NCI-H2196 treated with DMSO at 0.1 percent for 48 hours (cell line): ENCODE measurements around the gene NHLRC1.
A peak's percentile ranks its signal among the peaks of the same experiment; 100 is the strongest.
"Not testable (repeated sequence)": the region's sequence is repeated elsewhere in the genome, so short reads cannot be mapped to it uniquely, and the experiment has no call there.

Experiments
- DNase-seq: peaks from one replicate; lab custom pipeline; 2025; ENCODE audit not compliant: unreplicated experiment; lab: John Stamatoyannopoulos, UW

NHLRC1 gene

DNA sequence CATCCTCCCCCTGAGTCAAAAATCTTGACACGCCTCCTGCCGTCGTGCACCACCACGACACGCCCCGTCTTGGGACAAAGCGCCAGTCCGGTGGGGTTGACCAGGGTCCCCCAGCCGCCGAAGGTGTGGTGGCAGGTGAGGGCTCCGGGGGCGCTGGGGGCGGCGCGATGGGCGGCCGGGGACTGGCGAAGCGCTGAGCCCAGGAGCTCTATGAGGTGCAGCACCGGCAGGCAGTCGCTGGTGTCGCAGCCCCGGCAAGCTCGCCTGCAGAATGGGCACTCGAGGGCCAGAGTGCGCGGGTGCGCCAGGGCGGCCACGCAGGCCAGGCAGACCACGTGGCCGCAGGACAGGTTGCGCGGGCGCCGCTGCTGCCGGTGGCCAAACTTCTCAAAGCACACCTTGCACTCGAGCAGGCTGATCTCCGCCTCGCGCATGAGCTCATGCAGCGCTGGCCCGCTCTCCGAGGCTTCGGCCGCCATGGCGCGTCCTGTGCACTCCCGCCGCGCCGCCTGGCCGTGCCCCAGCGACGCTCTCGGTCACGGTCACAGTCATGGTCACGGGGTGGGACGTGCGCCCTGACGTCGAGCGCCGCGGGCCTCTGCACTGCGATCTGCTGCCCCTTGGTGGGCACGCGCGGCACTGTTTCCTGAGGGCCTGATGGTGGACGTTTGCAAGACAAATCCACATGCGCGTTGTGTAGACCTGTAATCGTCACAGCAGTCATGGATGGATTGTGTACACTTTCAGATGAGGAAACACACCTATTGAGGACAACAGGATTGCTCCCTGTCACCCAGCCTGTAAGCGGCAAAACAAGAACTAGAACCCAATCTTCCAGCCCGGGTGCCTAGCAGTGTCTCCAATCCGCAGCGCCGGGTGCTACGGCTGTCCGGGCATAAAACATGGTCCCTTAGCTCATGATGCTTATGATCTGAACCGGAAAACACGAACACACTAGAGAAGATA, at the start of gene NHLRC1:
NHLRC1 (minus strand) TSS at position 550 of the 966 bp plus-strand sequence; CDS start at position 479, 71 bp downstream.
- peak; percentile 79 for DNase-seq

DNA sequence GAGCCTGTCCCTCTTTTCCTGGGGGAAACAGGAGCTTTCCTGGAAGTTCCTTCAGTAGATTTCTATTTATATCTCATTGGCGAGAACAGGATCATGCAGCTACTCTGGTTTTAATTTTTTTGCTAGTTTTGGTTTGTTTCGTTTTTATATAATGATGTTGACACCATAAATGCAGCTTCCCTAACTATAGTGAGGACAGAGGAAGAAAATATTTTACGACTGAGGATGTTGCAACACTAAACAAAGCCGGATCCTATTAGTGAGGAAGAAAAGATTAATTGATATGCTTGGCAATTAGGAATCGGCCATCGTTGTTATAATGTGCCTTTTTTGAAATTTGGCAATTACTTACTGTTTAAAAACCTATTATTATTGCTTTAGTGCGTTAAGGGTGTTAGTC, 49.4 kb upstream of the NHLRC1 start:
- DNase-seq, result no peak

DNA sequence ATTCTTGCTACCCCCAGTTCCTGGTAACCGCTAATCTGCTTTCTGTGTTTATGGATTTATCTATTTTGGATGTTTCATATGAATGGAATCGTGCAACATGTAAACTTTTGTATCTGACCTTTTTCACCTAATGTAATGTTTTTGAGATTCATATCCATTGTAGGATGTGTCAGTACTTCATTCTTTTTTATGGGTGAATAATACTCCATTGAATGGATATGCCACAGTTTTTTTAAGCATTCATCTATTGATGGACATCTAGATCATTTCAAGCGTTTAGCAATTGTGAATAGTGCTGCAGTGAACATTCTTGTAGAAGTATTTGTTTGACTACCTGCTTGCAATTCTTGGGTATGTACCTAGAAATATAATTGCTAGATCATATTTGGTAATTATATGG, 45.8 kb upstream of the NHLRC1 start:
- no peak for DNase-seq

DNA sequence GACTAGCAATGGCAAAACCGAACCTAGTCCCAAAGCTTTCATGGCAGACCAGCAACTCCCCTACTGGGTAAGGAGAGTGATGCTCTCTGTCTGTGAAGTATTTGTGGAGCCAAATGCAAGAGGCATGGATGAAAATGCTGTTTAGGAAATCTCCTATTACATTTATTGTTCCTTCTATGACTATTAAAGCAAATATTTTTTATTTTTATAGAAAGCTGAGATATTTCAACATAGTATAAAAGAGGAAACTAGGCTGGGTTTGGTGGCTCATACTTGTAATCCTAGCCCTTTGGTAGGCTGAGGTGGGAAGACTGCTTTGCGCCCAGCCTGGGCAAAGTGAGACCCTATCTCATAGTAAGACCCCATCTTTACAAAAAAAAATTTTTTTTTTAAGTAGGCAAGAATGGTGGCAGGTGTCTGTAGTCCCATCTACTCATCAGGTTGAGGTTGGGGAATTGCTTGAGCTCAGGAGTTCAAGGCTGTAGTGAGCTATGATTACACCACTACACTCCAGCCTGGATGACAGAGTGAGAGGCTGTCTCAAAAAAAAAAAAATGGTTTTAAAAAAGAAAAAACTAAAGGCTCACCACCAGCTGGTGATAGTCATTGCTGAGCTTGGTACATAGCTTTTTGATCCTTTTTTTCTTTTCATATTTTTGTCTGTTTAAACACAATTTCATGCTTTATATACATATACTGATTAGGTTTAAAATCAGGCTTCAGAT, 44.0 kb upstream of the NHLRC1 start:
- no peak for DNase-seq

GRCh38 chr6:18165751-18166150, 43.3 kb upstream of the NHLRC1 start:
- DNase-seq, result no peak

DNA sequence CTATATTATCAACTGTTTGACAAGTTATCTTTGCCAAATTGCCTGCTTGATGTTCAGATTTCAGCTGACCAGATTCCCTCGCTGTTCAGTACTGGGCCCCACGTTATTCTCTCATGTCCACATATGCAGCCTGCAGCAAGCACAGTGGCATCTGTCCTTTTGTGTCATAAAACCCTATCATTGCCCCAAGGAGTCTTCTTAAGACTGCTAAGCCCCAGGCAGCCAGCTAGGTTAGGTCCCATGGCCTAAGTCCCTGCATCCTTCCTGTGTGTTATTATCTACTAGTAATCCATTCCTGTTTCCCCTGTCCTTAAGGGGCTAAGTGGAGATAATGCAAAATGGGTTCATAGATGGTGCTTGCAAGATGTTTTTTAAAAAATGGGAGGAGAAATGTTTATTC, 39.9 kb upstream of the NHLRC1 start:
- no peak for DNase-seq

GRCh38 chr6:18161431-18161830, 39.0 kb upstream of the NHLRC1 start:
- no peak for DNase-seq

DNA sequence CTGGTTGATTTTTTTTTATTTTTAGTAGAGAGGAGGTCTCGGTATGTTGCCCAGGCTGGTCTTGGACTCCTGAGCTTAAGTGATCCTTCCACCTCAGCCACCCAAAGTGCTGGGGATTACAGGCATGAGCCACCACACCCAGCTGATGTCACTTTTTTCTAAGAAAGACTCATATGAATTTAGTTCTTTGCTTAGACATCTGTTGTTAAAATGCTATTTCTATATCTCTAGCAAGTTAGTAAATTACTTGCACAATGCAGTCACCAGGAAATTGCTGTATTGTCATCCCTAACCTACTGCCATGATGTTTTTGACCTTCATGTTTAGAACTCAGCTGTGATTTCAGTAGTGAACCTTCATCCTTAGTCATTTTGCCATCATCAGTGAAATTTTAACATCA, 38.4 kb upstream of the NHLRC1 start:
- no peak for DNase-seq

DNA sequence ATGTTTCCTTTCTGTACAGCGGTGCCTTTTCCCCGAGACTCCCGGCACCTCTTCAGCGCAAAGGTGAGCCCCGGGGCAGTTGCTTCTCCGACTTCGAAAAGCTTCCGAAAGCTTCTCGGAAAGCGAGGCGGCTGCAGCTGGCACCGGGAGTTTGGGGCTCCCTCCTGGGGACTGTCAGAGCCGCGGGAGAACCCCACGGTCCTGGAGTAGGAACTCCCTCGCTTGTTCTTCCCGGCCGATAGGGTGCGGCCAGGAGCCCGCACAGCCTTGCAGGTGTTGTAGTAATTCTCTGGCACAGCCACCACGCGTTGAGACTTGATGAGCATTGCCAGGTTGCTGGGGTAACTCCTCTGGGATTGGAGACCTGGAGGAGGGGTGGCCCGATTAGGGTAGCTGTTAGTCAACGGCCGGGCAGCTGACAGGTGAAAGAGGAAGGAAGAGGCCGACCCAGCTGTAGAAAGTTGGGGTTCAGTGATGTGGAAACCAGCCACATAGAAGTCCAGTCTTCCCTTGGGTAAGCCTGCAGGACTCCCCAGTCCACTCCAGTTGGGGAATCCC, 33.5 kb upstream of the NHLRC1 start:
- DNase-seq, result peak; percentile 81

- DNase-seq, result peak; percentile 92
These were observed 32.8 kb upstream of the NHLRC1 start, which contains the start of gene KDM1B for GRCh38 chr6:18155150-18155863. TSS of gene KDM1B (plus strand) at chr6:18155422. CDS start at chr6:18159896, 4,474 bp downstream.

GRCh38 chr6:18154507-18155149, 32.2 kb upstream of the NHLRC1 start, which contains the start of gene TPMT:
TSS of gene TPMT (minus strand) at chr6:18155077. CDS start at chr6:18149127, 5,950 bp downstream.
- no peak for DNase-seq

- no peak for DNase-seq
These were observed 30.8 kb upstream of the NHLRC1 start for GRCh38 chr6:18153311-18153703.

GRCh38 chr6:18151801-18152200, 29.3 kb upstream of the NHLRC1 start:
- DNase-seq, result no peak

DNA sequence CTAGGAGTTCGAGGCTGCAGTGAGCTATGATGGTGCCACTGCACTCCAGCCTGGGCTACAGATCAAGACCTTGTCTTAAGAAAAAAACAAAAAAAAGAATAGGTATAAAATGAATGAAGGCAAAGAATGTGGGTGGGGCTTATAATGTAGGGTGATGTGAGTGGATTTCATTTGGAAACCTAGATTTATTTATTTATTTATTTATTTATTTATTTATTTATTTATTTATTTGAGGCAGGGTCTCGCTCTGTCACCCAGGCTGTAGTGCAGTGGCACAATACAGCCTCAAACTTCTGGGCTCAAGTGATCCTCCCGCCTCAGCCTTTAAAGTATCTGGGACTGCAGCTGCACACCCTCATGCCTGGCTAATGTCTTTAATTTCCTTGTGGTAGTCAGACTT, 28.9 kb upstream of the NHLRC1 start:
- not testable (repeated sequence) for DNase-seq

DNA sequence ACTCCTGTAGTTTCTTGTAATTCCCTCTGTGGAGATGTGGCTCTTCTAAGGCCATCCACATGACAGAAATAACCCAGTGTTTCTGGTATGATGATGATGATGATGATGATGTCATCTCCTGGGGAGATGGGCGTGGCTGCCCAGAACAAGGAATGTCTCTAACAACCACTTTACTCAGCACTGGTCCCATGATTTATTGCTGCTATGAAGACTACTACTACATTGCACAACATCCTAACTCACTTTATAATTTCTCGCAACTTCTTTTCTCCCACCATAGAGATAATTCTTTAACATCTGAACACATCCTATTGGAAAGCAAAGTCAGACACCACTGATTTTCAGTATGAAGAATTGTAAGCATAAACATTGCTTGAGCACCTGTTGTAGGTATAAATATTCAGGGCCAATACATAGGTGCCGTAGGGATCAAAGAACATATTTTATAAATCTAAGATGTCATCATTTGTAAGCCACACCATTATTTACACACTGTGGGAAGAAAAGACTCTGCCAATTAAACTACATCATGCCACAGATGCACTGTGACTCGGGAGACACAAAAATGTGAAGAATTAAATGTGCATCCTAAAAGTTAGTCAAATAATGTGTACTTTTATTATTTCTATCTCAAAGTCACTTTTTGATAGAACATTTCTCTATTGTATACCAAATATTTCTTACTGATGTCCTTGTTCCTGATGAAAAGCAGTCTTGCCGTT, 26.0 kb upstream of the NHLRC1 start:
- DNase-seq, result no peak

DNA sequence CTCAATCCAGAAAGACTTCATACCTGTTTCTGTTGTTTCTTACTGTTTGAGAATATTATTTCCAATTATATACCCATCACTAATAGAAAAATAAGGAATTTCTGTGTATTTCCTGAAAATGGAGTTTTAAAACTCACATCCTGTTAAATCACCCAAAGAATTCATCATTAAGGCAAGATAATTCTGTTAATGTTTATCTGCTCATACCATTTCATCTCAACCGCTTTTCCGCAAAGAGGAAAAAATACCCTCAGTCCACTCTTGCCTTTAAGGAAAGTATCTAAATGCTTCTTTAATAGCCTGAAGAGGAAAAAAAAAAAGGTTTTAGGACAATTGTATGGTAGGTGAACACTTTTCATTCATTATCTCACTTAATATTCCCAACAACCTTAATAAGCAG, 25.1 kb upstream of the NHLRC1 start:
- DNase-seq, result no peak

GRCh38 chr6:18147160-18147559, 24.7 kb upstream of the NHLRC1 start:
- DNase-seq, result no peak

DNA sequence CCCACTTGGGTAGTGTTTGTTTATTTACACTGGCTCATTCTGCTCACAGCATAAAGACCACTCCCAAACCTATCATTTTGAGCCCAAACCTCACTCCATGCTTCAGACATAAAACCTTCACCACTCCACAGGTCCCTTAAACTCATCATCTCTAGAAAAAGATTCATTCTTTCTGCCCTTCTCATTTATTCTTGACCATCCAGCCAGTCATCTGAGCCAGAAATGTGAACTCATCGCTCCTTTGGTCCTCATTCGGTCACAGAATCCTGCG, 20.0 kb upstream of the NHLRC1 start:
- DNase-seq, result no peak

DNA sequence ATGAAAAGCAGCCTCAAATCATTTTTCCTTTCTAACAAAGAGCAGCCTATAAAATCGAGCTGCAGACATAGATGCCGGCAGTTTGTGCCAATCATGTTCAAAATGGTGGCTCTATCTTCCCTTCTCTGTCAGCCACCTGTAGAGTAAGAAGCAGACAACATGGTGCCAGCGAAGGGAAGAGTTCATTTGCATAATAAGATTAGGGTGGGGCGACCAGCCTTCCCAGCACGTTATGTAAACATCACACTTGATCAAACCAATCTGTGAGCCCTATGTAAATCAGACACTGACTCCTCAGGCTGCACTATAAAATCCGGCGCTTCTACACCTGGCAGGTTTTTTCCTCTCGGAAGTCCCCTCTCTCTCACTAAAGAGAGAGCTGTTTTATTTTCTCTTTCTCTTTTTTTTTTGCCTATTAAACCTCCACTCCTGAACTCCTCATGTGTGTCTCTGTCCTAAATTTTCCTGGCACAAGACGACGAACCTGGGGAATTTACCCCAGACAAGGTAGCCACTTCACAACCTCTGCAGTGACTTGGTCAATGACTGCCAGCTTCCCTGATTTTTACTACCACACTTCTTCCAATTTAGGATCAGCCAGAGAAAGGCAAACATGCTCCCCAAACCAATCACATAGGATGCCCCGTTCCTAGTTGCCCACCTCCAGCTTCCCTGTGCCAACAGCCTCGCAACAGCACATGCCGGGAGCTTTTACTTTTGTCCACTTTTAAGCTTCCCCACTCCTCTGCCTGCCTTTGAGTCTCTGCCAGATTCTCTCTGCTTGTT, 19.5 kb upstream of the NHLRC1 start:
- peak; percentile 82 for DNase-seq
